ENCODE results near the gene RASAL2.
"Not testable (repeated sequence)": the region's sequence is repeated elsewhere in the genome, so short reads cannot be mapped to it uniquely, and the experiment has no call there.

RASAL2 gene

GRCh38 chr1:178500091-178500770 is 406.3 kb downstream of the RASAL2 start:
- peak; percentile 16 for DNase-seq

GRCh38 chr1:178500936-178501554 is 407.1 kb downstream of the RASAL2 start:
- in situ Hi-C loops (cut with HindIII; ENCODE audit: low pct_ligation_motif_present, low pct_unique_long_range_greater_than_20kb, low sequenced_read_pairs), result no loop called here
- no peak for DNase-seq

More at GRCh38 chr1:178500091-178500770, 406.3 kb downstream of the RASAL2 start:
- in situ Hi-C loops (cut with HindIII; ENCODE audit: low pct_ligation_motif_present, low pct_unique_long_range_greater_than_20kb, low sequenced_read_pairs), result no loop called here

GRCh38 chr1:178501705-178502329 is 407.9 kb downstream of the RASAL2 start:
- peak; percentile 78 for DNase-seq
- in situ Hi-C loops (cut with HindIII; ENCODE audit: low pct_ligation_motif_present, low pct_unique_long_range_greater_than_20kb, low sequenced_read_pairs), result no loop called here

- in situ Hi-C loops (cut with HindIII; ENCODE audit: low pct_ligation_motif_present, low pct_unique_long_range_greater_than_20kb, low sequenced_read_pairs), result no loop called here
- no peak for DNase-seq
These were observed 408.4 kb downstream of the RASAL2 start for GRCh38 chr1:178502330-178502714.

- in situ Hi-C loops (cut with HindIII; ENCODE audit: low pct_ligation_motif_present, low pct_unique_long_range_greater_than_20kb, low sequenced_read_pairs), result no loop called here
- DNase-seq, result no peak
These were observed 409.0 kb downstream of the RASAL2 start for GRCh38 chr1:178502856-178503255.

GRCh38 chr1:178503316-178503715 is 409.4 kb downstream of the RASAL2 start:
- in situ Hi-C loops (cut with HindIII; ENCODE audit: low pct_ligation_motif_present, low pct_unique_long_range_greater_than_20kb, low sequenced_read_pairs); DNase-seq: not testable (repeated sequence)

- DNase-seq, result no peak
- in situ Hi-C loops (cut with HindIII; ENCODE audit: low pct_ligation_motif_present, low pct_unique_long_range_greater_than_20kb, low sequenced_read_pairs), result no loop called here
These were observed 409.9 kb downstream of the RASAL2 start for GRCh38 chr1:178503849-178504248.

- in situ Hi-C loops (cut with HindIII; ENCODE audit: low pct_ligation_motif_present, low pct_unique_long_range_greater_than_20kb, low sequenced_read_pairs), result no loop called here
- DNase-seq, result no peak
These were observed 410.4 kb downstream of the RASAL2 start for GRCh38 chr1:178504286-178504685.

- in situ Hi-C loops (cut with HindIII; ENCODE audit: low pct_ligation_motif_present, low pct_unique_long_range_greater_than_20kb, low sequenced_read_pairs), result no loop called here
- no peak for DNase-seq
These were observed 412.3 kb downstream of the RASAL2 start for GRCh38 chr1:178506177-178506576.

- in situ Hi-C loops (cut with HindIII; ENCODE audit: low pct_ligation_motif_present, low pct_unique_long_range_greater_than_20kb, low sequenced_read_pairs), result no loop called here
- DNase-seq, result no peak
These were observed 412.8 kb downstream of the RASAL2 start for GRCh38 chr1:178506669-178507068.

GRCh38 chr1:178509414-178510007 is 415.6 kb downstream of the RASAL2 start:
- in situ Hi-C loops (cut with HindIII; ENCODE audit: low pct_ligation_motif_present, low pct_unique_long_range_greater_than_20kb, low sequenced_read_pairs), result no loop called here
- DNase-seq, result no peak

- in situ Hi-C loops (cut with HindIII; ENCODE audit: low pct_ligation_motif_present, low pct_unique_long_range_greater_than_20kb, low sequenced_read_pairs), result no loop called here
- no peak for DNase-seq
These were observed 416.3 kb downstream of the RASAL2 start for GRCh38 chr1:178510155-178510554.

- DNase-seq, result no peak
- in situ Hi-C loops (cut with HindIII; ENCODE audit: low pct_ligation_motif_present, low pct_unique_long_range_greater_than_20kb, low sequenced_read_pairs), result no loop called here
These were observed 418.8 kb downstream of the RASAL2 start, which contains the start of gene TEX35 for GRCh38 chr1:178512566-178513277. Gene TEX35 (plus strand): TSS chr1:178513109. CDS start chr1:178513189, 80 bp downstream.

GRCh38 chr1:178513278-178513983 is 419.5 kb downstream of the RASAL2 start:
- in situ Hi-C loops (cut with HindIII; ENCODE audit: low pct_ligation_motif_present, low pct_unique_long_range_greater_than_20kb, low sequenced_read_pairs), result no loop called here
- DNase-seq, result no peak

GRCh38 chr1:178516110-178516509 is 422.2 kb downstream of the RASAL2 start:
- in situ Hi-C loops (cut with HindIII; ENCODE audit: low pct_ligation_motif_present, low pct_unique_long_range_greater_than_20kb, low sequenced_read_pairs), result no loop called here
- no peak for DNase-seq

GRCh38 chr1:178518894-178519293 is 425.0 kb downstream of the RASAL2 start:
- no peak for DNase-seq
- in situ Hi-C loops (cut with HindIII; ENCODE audit: low pct_ligation_motif_present, low pct_unique_long_range_greater_than_20kb, low sequenced_read_pairs), result no loop called here

GRCh38 chr1:178520803-178521202 is 426.9 kb downstream of the RASAL2 start:
- no peak for DNase-seq
- in situ Hi-C loops (cut with HindIII; ENCODE audit: low pct_ligation_motif_present, low pct_unique_long_range_greater_than_20kb, low sequenced_read_pairs), result no loop called here

GRCh38 chr1:178521241-178521640 is 427.3 kb downstream of the RASAL2 start:
- no peak for DNase-seq
- in situ Hi-C loops (cut with HindIII; ENCODE audit: low pct_ligation_motif_present, low pct_unique_long_range_greater_than_20kb, low sequenced_read_pairs), result no loop called here

All from ACHN (cell line).